Kidney glomerular epithelial cell (primary cell): ENCODE results near the gene RBMY1D.
"Not testable (repeated sequence)": the region's sequence is repeated elsewhere in the genome, so short reads cannot be mapped to it uniquely, and the experiment has no call there.

Source experiments
- DNase-seq: peaks from one replicate; lab custom pipeline; 2025; lab: John Stamatoyannopoulos, UW

RBMY1D gene

DNA sequence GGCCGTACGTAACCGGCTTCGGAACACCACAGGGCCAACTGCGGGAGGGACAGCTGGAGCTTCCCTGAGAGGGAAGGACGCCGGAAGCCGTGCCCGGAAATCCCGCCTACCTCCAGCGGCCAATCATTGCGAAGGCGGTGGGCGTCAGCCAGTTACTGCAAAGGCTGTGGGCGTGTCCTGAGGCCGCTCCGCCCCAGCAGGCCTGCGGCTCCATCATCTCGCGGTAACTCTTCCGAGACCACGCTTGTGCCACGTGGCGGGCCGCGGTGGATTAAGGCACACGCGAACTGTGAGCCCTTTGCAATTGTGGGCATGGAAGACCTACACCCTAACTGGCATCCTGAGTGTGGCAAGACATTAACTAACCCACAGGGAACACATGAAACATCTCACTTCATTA, at the start of gene RBMY1D:
Gene RBMY1D, minus strand, starts transcription at position 101 of the 400 bp plus-strand sequence. CDS start 2,013 bp downstream, outside the sequence.
- not testable (repeated sequence) for DNase-seq

DNA sequence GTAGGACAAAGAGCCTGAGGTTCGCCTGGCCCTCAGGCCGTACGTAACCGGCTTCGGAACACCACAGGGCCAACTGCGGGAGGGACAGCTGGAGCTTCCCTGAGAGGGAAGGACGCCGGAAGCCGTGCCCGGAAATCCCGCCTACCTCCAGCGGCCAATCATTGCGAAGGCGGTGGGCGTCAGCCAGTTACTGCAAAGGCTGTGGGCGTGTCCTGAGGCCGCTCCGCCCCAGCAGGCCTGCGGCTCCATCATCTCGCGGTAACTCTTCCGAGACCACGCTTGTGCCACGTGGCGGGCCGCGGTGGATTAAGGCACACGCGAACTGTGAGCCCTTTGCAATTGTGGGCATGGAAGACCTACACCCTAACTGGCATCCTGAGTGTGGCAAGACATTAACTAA, 23.6 kb upstream of the RBMY1D start, which contains the start of gene RBMY1E:
Gene RBMY1E, minus strand, starts transcription at position 101 of the 400 bp plus-strand sequence. CDS start 1,978 bp downstream, outside the sequence.
- not testable (repeated sequence) for DNase-seq

- DNase-seq = not testable (repeated sequence)
Measured at GRCh38 chrY:21869407-21870076, 24.8 kb downstream of the RBMY1D start.

GRCh38 chrY:21845481-21845880, 48.8 kb downstream of the RBMY1D start:
- DNase-seq = no peak

- no peak for DNase-seq
Measured at GRCh38 chrY:21842090-21842489, 52.2 kb downstream of the RBMY1D start.

- DNase-seq = no peak
Measured at GRCh38 chrY:21839489-21839888, 54.8 kb downstream of the RBMY1D start.

GRCh38 chrY:21836343-21836742, 58.0 kb downstream of the RBMY1D start:
- DNase-seq = no peak

- DNase-seq = no peak
Measured at GRCh38 chrY:21835052-21835451, 59.3 kb downstream of the RBMY1D start.
